Stimulated activated CD8-positive, alpha-beta memory T cell treated with anti-CD3 and anti-CD28 coated beads, Interleukin-4, amount 100 ng/mL, for 1 hour (primary cell): ENCODE results near the gene CRADD.
"Not testable (repeated sequence)": the region's sequence is repeated elsewhere in the genome, so short reads cannot be mapped to it uniquely, and the experiment has no call there.

Experiments
- DNase-seq, 2 donors: peaks; one replicate each; pipeline ENCODE4 v3.0.0-alpha.2; 2020; ENCODE audit warnings: low read depth in 2 of 2, low spot score in 1 of 2

The CRADD gene

GRCh38 chr12:93736640-93737178 is 59.5 kb downstream of the CRADD start:
- DNase-seq = no peak

GRCh38 chr12:93737457-93738198 is 60.5 kb downstream of the CRADD start:
- DNase-seq = no peak

GRCh38 chr12:93738199-93739058 is 61.3 kb downstream of the CRADD start:
- no peak for DNase-seq

GRCh38 chr12:93740751-93741150 is 63.6 kb downstream of the CRADD start:
- no peak for DNase-seq

- no peak for DNase-seq
Measured at GRCh38 chr12:93741659-93742109, 64.5 kb downstream of the CRADD start.

GRCh38 chr12:93742110-93742934 is 65.1 kb downstream of the CRADD start:
- peak in 1 of 2 donors; percentile 12 for DNase-seq

GRCh38 chr12:93743229-93743998 is 66.2 kb downstream of the CRADD start:
- no peak for DNase-seq

GRCh38 chr12:93743999-93744689 is 67.0 kb downstream of the CRADD start:
- DNase-seq = no peak

- DNase-seq = no peak
Measured at GRCh38 chr12:93745286-93745685, 68.1 kb downstream of the CRADD start.

GRCh38 chr12:93746572-93747168 is 69.5 kb downstream of the CRADD start:
- no peak for DNase-seq

GRCh38 chr12:93748672-93749383 is 71.7 kb downstream of the CRADD start:
- no peak for DNase-seq

- no peak for DNase-seq
Measured at GRCh38 chr12:93749515-93749914, 72.3 kb downstream of the CRADD start.

GRCh38 chr12:93750056-93750455 is 72.9 kb downstream of the CRADD start:
- DNase-seq = no peak

GRCh38 chr12:93751864-93752610 is 74.9 kb downstream of the CRADD start:
- DNase-seq = no peak

- no peak for DNase-seq
Measured at GRCh38 chr12:93753285-93753684, 76.1 kb downstream of the CRADD start.

- DNase-seq = no peak
Measured at GRCh38 chr12:93753838-93754429, 76.8 kb downstream of the CRADD start.

- DNase-seq = not testable (repeated sequence)
Measured at GRCh38 chr12:93754859-93755258, 77.7 kb downstream of the CRADD start.

- DNase-seq = no peak
Measured at GRCh38 chr12:93756288-93756687, 79.1 kb downstream of the CRADD start.
